Measurements from ENCODE around the gene SLC25A20.
A peak's percentile ranks its signal among the peaks of the same experiment; 100 is the strongest.
"Not testable (repeated sequence)": the region's sequence is repeated elsewhere in the genome, so short reads cannot be mapped to it uniquely, and the experiment has no call there.

SLC25A20 gene

GRCh38 chr3:48915296-48915695 is 16.6 kb upstream of the SLC25A20 start:
- Histone ChIP-seq H2BK5ac (ENCODE audit: low read length) (no peak overlapping the region), H3K23ac (ENCODE audit: low read depth, low read length, poor library complexity) (no peak overlapping the region), H2AK5ac (ENCODE audit: low read depth, low read length) (no peak overlapping the region), H2BK12ac (ENCODE audit: low read length) (no peak overlapping the region), H3K79me1 (ENCODE audit: low read depth, low read length) (peaks cover 3% of the 10 kb centered on the region), H3K27ac (replicated peaks; ENCODE audit: low read length) (no peak overlapping the region), H3K14ac (ENCODE audit: low read length) (no peak overlapping the region), H3K4me3 (ENCODE audit: low read length in 2 of 2) (no peak overlapping the region), H3K9me3 (replicated peaks in 1 of 2; ENCODE audit: control insufficient read depth in 2 of 2, insufficient read depth in 1 of 2, low read depth in 1 of 2, low read length in 2 of 2) (no peaks in the 10 kb centered on the region), H3K9ac (ENCODE audit: low read depth, low read length, poor library complexity) (no peak overlapping the region), H3K18ac (ENCODE audit: low read length) (no peak overlapping the region), H2AFZ (ENCODE audit: low read length) (no peak overlapping the region), H3K36me3 (replicated peaks in 1 of 2; ENCODE audit: control insufficient read depth in 2 of 2, insufficient read depth in 2 of 2, low read length in 2 of 2) (no peaks in the 10 kb centered on the region), H4K91ac (ENCODE audit: low read depth, low read length, poor library complexity) (no peak overlapping the region), H2BK15ac (ENCODE audit: low read length) (no peak overlapping the region), H2BK120ac (ENCODE audit: low read depth, low read length) (no peak overlapping the region), H3K27me3 (ENCODE audit: control insufficient read depth in 3 of 3, insufficient read depth in 3 of 3, low read depth in 1 of 3, low read length in 3 of 3) (no peaks in the 10 kb centered on the region), H3K4me2 (ENCODE audit: insufficient read depth, low read length, poor library complexity, severe bottlenecking) (no peak overlapping the region), H3K4me1 (ENCODE audit: control insufficient read depth in 2 of 2, insufficient read depth in 1 of 2, low read depth in 1 of 2, low read length in 2 of 2) (peaks cover 2 to 5% of the 10 kb centered on the region in 2 donors), H4K8ac (ENCODE audit: low read depth, low read length) (no peak overlapping the region), H3K4ac (ENCODE audit: low read length) (no peak overlapping the region)
- DNase-seq (ENCODE audit: low spot score): no peak
- no CpG with 5 or more reads among the region's 1 CpG for WGBS, 2 donors (ENCODE audit: extremely low coverage in 2 of 2, insufficient read length in 2 of 2, insufficient replicate concordance in 1 of 2)

GRCh38 chr3:48907026-48907425 is 8.3 kb upstream of the SLC25A20 start:
- H2AFZ ChIP-seq (ENCODE audit: low read length); H3K36me3 ChIP-seq (replicated peaks in 1 of 2; ENCODE audit: control insufficient read depth in 2 of 2, insufficient read depth in 2 of 2, low read length in 2 of 2); H3K9ac ChIP-seq (ENCODE audit: low read depth, low read length, poor library complexity); H3K79me1 ChIP-seq (ENCODE audit: low read depth, low read length); H3K23ac ChIP-seq (ENCODE audit: low read depth, low read length, poor library complexity); H3K27me3 ChIP-seq (ENCODE audit: control insufficient read depth in 3 of 3, insufficient read depth in 3 of 3, low read depth in 1 of 3, low read length in 3 of 3); H3K18ac ChIP-seq (ENCODE audit: low read length); DNase-seq (ENCODE audit: low spot score); H3K4ac ChIP-seq (ENCODE audit: low read length); H4K91ac ChIP-seq (ENCODE audit: low read depth, low read length, poor library complexity); H2BK12ac ChIP-seq (ENCODE audit: low read length); H2BK120ac ChIP-seq (ENCODE audit: low read depth, low read length); H2AK5ac ChIP-seq (ENCODE audit: low read depth, low read length); H3K4me2 ChIP-seq (ENCODE audit: insufficient read depth, low read length, poor library complexity, severe bottlenecking); H2BK5ac ChIP-seq (ENCODE audit: low read length); H3K9me3 ChIP-seq (replicated peaks in 1 of 2; ENCODE audit: control insufficient read depth in 2 of 2, insufficient read depth in 1 of 2, low read depth in 1 of 2, low read length in 2 of 2); H3K4me1 ChIP-seq (ENCODE audit: control insufficient read depth in 2 of 2, insufficient read depth in 1 of 2, low read depth in 1 of 2, low read length in 2 of 2); H3K4me3 ChIP-seq (ENCODE audit: low read length in 2 of 2); H3K14ac ChIP-seq (ENCODE audit: low read length); H3K27ac ChIP-seq (replicated peaks; ENCODE audit: low read length); H4K8ac ChIP-seq (ENCODE audit: low read depth, low read length); H2BK15ac ChIP-seq (ENCODE audit: low read length): not testable (repeated sequence)
- no CpG with 5 or more reads among the region's 13 CpGs for WGBS, 2 donors (ENCODE audit: extremely low coverage in 2 of 2, insufficient read length in 2 of 2, insufficient replicate concordance in 1 of 2)

GRCh38 chr3:48899273-48899672 is 591 bp upstream of the SLC25A20 start:
- H3K4me1 ChIP-seq (ENCODE audit: control insufficient read depth in 2 of 2, insufficient read depth in 1 of 2, low read depth in 1 of 2, low read length in 2 of 2): peaks cover 4% of the 10 kb centered on the region in 2 donors
- H3K4ac ChIP-seq (ENCODE audit: low read length): no peak overlapping the region
- no peak overlapping the region for H4K8ac ChIP-seq (ENCODE audit: low read depth, low read length)
- H3K9ac ChIP-seq (ENCODE audit: low read depth, low read length, poor library complexity): no peak overlapping the region
- peak overlapping the region; percentile 99 for H2AFZ ChIP-seq (ENCODE audit: low read length)
- no peak overlapping the region for H3K4me2 ChIP-seq (ENCODE audit: insufficient read depth, low read length, poor library complexity, severe bottlenecking)
- H3K79me1 ChIP-seq (ENCODE audit: low read depth, low read length): no peaks in the 10 kb centered on the region
- H2BK15ac ChIP-seq (ENCODE audit: low read length): no peak overlapping the region
- H2AK5ac ChIP-seq (ENCODE audit: low read depth, low read length): no peak overlapping the region
- no peak overlapping the region for H2BK12ac ChIP-seq (ENCODE audit: low read length)
- no CpG with 5 or more reads among the region's 4 CpGs for WGBS, 2 donors (ENCODE audit: extremely low coverage in 2 of 2, insufficient read length in 2 of 2, insufficient replicate concordance in 1 of 2)
- H2BK5ac ChIP-seq (ENCODE audit: low read length): no peak overlapping the region
- DNase-seq (ENCODE audit: low spot score): no peak
- H4K91ac ChIP-seq (ENCODE audit: low read depth, low read length, poor library complexity): no peak overlapping the region
- H3K23ac ChIP-seq (ENCODE audit: low read depth, low read length, poor library complexity): no peak overlapping the region
- no peak overlapping the region for H3K18ac ChIP-seq (ENCODE audit: low read length)
- H2BK120ac ChIP-seq (ENCODE audit: low read depth, low read length): no peak overlapping the region
- H3K4me3 ChIP-seq (ENCODE audit: low read length in 2 of 2): peak overlapping the region in 1 of 2 donors; percentile 64
- H3K9me3 ChIP-seq (replicated peaks in 1 of 2; ENCODE audit: control insufficient read depth in 2 of 2, insufficient read depth in 1 of 2, low read depth in 1 of 2, low read length in 2 of 2): no peaks in the 10 kb centered on the region
- H3K14ac ChIP-seq (ENCODE audit: low read length): no peak overlapping the region
- peaks cover 0 to 7% (median 0%) of the 10 kb centered on the region in 3 experiments for H3K27me3 ChIP-seq (ENCODE audit: control insufficient read depth in 3 of 3, insufficient read depth in 3 of 3, low read depth in 1 of 3, low read length in 3 of 3)
- no peak overlapping the region for H3K27ac ChIP-seq (replicated peaks; ENCODE audit: low read length)
- no peaks in the 10 kb centered on the region for H3K36me3 ChIP-seq (replicated peaks in 1 of 2; ENCODE audit: control insufficient read depth in 2 of 2, insufficient read depth in 2 of 2, low read length in 2 of 2)

GRCh38 chr3:48897460-48898376 is 964 bp downstream of the SLC25A20 start:
- Histone ChIP-seq H3K18ac (ENCODE audit: low read length) (no peak overlapping the region), H2BK15ac (ENCODE audit: low read length) (no peak overlapping the region), H3K23ac (ENCODE audit: low read depth, low read length, poor library complexity) (no peak overlapping the region), H3K4me1 (ENCODE audit: control insufficient read depth in 2 of 2, insufficient read depth in 1 of 2, low read depth in 1 of 2, low read length in 2 of 2) (peaks cover 4% of the 10 kb centered on the region in 2 donors), H3K9me3 (replicated peaks in 1 of 2; ENCODE audit: control insufficient read depth in 2 of 2, insufficient read depth in 1 of 2, low read depth in 1 of 2, low read length in 2 of 2) (no peaks in the 10 kb centered on the region), H3K27ac (replicated peaks; ENCODE audit: low read length) (no peak overlapping the region), H3K9ac (ENCODE audit: low read depth, low read length, poor library complexity) (no peak overlapping the region), H4K91ac (ENCODE audit: low read depth, low read length, poor library complexity) (no peak overlapping the region), H2BK12ac (ENCODE audit: low read length) (no peak overlapping the region), H3K4me2 (ENCODE audit: insufficient read depth, low read length, poor library complexity, severe bottlenecking) (peak overlapping the region; percentile 98), H2BK5ac (ENCODE audit: low read length) (no peak overlapping the region), H3K4me3 (ENCODE audit: low read length in 2 of 2) (peak overlapping the region in 1 of 2 donors; percentile 64), H3K27me3 (ENCODE audit: control insufficient read depth in 3 of 3, insufficient read depth in 3 of 3, low read depth in 1 of 3, low read length in 3 of 3) (peaks cover 0 to 7% (median 0%) of the 10 kb centered on the region in 3 experiments), H2AFZ (ENCODE audit: low read length) (peak overlapping the region; percentile 99), H2AK5ac (ENCODE audit: low read depth, low read length) (no peak overlapping the region), H3K4ac (ENCODE audit: low read length) (no peak overlapping the region), H4K8ac (ENCODE audit: low read depth, low read length) (peak overlapping the region; percentile 84), H3K14ac (ENCODE audit: low read length) (no peak overlapping the region), H3K79me1 (ENCODE audit: low read depth, low read length) (no peaks in the 10 kb centered on the region), H3K36me3 (replicated peaks in 1 of 2; ENCODE audit: control insufficient read depth in 2 of 2, insufficient read depth in 2 of 2, low read length in 2 of 2) (no peaks in the 10 kb centered on the region), H2BK120ac (ENCODE audit: low read depth, low read length) (no peak overlapping the region)
- no CpG with 5 or more reads among the region's 17 CpGs for WGBS, 2 donors (ENCODE audit: extremely low coverage in 2 of 2, insufficient read length in 2 of 2, insufficient replicate concordance in 1 of 2)
- DNase-seq (ENCODE audit: low spot score): no peak
